ENCODE measurements around the gene ODAD4. TPM values are rescaled to one million over a fixed set of nuclear protein-coding genes. Genes with fewer than 3 reads are reported as not detected.
A peak's percentile ranks its signal among the peaks of the same experiment; 100 is the strongest.

Gene ODAD4
- total RNA-seq, 1 donor from 2014 or later, result not detected

- Histone ChIP-seq H3K4me1 (no peaks in the 10 kb centered on the region), H3K4me3 (no peak overlapping the region), H3K27me3 (no peaks in the 10 kb centered on the region), H3K9me3 (no peaks in the 10 kb centered on the region), H3K27ac (no peak overlapping the region), H3K36me3 (peaks cover 89 to 96% of the 10 kb centered on the region in 2 donors)
- TF ChIP-seq CTCF (IDR thresholded peaks at IDR 0.05), result no peak
- no peak for DNase-seq (ENCODE audit: low spot score in 2 of 2)
- intact Hi-C loops (cut with DNase I), result no loop called here
Measured at GRCh38 chr17:41984454-41984853, 54.0 kb downstream of the ODAD4 start.

- Histone ChIP-seq H3K27ac (no peak overlapping the region), H3K36me3 (peaks cover 90 to 97% of the 10 kb centered on the region in 2 donors), H3K4me1 (no peaks in the 10 kb centered on the region), H3K27me3 (no peaks in the 10 kb centered on the region), H3K9me3 (no peaks in the 10 kb centered on the region), H3K4me3 (no peak overlapping the region)
- DNase-seq (ENCODE audit: low spot score in 2 of 2), result no peak
- intact Hi-C loops (cut with DNase I), result no loop called here
- TF ChIP-seq CTCF (IDR thresholded peaks at IDR 0.05), result no peak
Measured at GRCh38 chr17:41985919-41986318, 55.5 kb downstream of the ODAD4 start.

- Histone ChIP-seq H3K4me1 (no peaks in the 10 kb centered on the region), H3K27ac (no peak overlapping the region), H3K9me3 (no peaks in the 10 kb centered on the region), H3K4me3 (no peak overlapping the region), H3K36me3 (peaks cover 89 to 97% of the 10 kb centered on the region in 2 donors), H3K27me3 (no peaks in the 10 kb centered on the region)
- no peak for DNase-seq (ENCODE audit: low spot score in 2 of 2)
- no peak for TF ChIP-seq CTCF (IDR thresholded peaks at IDR 0.05)
- intact Hi-C loops (cut with DNase I), result no loop called here
Measured at GRCh38 chr17:41986634-41987033, 56.2 kb downstream of the ODAD4 start.

DNA sequence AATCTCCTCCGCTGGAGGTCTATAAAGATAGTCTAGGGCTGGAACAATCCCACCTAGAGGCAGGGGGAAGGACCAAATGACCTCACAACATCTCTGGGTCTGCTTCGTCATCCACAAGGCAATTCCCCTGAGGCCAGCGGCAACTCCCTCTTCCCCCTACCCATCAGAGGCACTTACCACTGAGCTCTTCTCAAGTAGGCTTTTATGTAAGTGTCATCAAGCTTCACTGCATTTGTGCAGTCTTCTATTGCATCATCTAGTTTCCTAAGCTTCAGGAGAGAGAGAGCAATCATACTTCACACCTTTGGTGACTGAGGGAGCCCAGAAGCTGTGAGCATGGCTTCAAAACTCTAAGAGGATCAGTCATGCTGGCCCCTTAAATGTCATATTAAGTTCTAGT, 57.2 kb downstream of the ODAD4 start:
- no peaks in the 10 kb centered on the region for H3K9me3 ChIP-seq
- no peaks in the 10 kb centered on the region for H3K27me3 ChIP-seq
- DNase-seq (ENCODE audit: low spot score in 2 of 2), result peak in 1 of 2 donors; percentile 22
- no peak overlapping the region for H3K27ac ChIP-seq
- intact Hi-C loops (cut with DNase I), result no loop called here
- H3K36me3 ChIP-seq, result peaks cover 88 to 97% of the 10 kb centered on the region in 2 donors
- no peaks in the 10 kb centered on the region for H3K4me1 ChIP-seq
- TF ChIP-seq CTCF (IDR thresholded peaks at IDR 0.05), result no peak
- no peak overlapping the region for H3K4me3 ChIP-seq

DNA sequence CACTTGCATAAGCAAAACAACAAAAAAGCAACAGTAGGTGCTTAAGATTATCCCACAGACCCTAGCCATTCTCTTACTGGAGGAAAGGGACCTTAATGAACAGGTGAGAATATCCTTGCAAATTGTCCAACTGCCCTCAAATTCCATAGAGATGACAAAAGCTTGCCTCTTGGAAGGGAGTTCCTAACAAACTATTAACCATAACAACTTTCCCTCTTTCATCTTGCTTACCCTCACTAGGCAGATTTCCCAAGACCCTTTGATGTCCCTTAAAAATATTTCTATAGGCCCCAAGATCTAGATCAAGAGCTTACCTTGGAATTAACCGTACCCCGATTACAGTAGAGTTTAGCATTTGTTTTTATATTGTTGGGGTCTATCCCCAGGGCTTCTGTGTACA, 58.0 kb downstream of the ODAD4 start:
- TF ChIP-seq CTCF (IDR thresholded peaks at IDR 0.05), result no peak
- H3K4me3 ChIP-seq, result no peak overlapping the region
- H3K9me3 ChIP-seq, result no peaks in the 10 kb centered on the region
- H3K36me3 ChIP-seq, result peaks cover 82 to 97% of the 10 kb centered on the region in 2 donors
- H3K27me3 ChIP-seq, result no peaks in the 10 kb centered on the region
- intact Hi-C loops (cut with DNase I), result no loop called here
- no peak overlapping the region for H3K27ac ChIP-seq
- H3K4me1 ChIP-seq, result no peaks in the 10 kb centered on the region
- DNase-seq (ENCODE audit: low spot score in 2 of 2), result no peak

All from ascending aorta (tissue), 2 donors.